CD4-positive, alpha-beta T cell treated with Interleukin-6 for 4 hours (primary cell): ENCODE measurements around the gene F9.
"Not testable (repeated sequence)": the region's sequence is repeated elsewhere in the genome, so short reads cannot be mapped to it uniquely, and the experiment has no call there.

Experiments used
- DNase-seq: peaks from one replicate; pipeline ENCODE4 v3.0.0-alpha.2; 2020; ENCODE audit warnings: mixed read lengths

F9 gene

GRCh38 chrX:139530550-139530949 is at the start of gene F9:
F9 (plus strand) TSS chrX:139530739; CDS start chrX:139530765, 26 bp downstream.
- no peak for DNase-seq

- no peak for DNase-seq
Measured at GRCh38 chrX:139483699-139484098, 46.8 kb upstream of the F9 start.

GRCh38 chrX:139484591-139484990 is 45.9 kb upstream of the F9 start:
- DNase-seq, result no peak

DNA sequence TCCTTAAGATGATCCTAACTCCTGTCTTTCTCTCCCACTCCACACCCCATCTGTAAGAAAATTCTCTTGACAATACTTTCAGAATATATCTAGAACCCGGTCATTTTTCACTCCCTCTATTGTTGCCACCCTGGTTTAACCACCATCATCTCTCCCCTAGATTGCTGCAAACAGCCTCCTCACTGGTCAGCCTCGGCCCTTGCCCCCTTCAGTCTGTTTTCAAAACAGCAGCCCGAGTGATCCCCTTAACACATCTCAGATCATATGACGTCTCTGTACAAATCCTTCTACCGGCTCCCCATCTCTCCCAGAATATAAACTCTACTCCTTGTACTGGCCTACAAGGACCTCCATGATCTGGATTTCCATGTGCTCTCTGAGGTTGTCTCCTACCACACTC is 35.2 kb upstream of the F9 start:
- no peak for DNase-seq

GRCh38 chrX:139506333-139506732 is 24.2 kb upstream of the F9 start:
- no peak for DNase-seq

GRCh38 chrX:139508099-139508498 is 22.4 kb upstream of the F9 start:
- no peak for DNase-seq

DNA sequence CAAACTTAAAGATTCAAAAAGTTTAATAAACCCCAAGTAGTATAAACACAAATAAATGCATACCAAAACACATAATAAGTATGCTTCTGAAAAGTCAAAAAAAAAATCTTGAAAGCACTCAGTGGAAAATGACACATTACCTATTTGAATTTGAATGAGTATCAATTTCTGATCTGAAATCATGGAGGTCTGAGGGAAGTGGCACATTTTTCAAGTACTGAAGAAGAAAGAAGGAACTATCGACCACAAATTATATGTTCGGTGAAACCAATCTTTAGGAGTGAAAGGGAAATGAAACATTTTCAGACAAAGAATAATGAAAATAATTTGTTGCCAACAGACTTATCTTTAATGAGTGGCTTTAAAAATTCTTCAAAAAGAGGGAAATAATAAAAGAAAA is 12.1 kb upstream of the F9 start:
- DNase-seq, result no peak

DNA sequence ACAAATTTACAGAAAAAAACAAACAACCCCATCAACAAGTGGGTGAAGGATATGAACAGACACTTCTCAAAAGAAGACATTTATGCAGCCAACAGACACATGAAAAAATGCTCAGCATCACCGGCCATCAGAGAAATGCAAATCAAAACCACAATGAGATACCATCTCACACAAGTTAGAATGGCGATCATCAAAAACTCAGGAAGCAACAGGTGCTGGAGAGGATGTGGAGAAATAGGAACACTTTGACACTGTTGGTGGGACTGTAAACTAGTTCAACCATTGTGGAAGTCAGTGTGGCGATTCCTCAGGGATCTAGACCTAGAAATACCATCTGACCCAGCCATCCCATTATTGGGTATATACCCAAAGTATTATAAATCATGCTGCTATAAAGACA is 1.7 kb upstream of the F9 start:
- DNase-seq, result not testable (repeated sequence)

GRCh38 chrX:139532834-139533233 is 2.3 kb downstream of the F9 start:
- no peak for DNase-seq

- no peak for DNase-seq
Measured at GRCh38 chrX:139533444-139533843, 2.9 kb downstream of the F9 start.

- no peak for DNase-seq
Measured at GRCh38 chrX:139538907-139539790, 8.6 kb downstream of the F9 start.

DNA sequence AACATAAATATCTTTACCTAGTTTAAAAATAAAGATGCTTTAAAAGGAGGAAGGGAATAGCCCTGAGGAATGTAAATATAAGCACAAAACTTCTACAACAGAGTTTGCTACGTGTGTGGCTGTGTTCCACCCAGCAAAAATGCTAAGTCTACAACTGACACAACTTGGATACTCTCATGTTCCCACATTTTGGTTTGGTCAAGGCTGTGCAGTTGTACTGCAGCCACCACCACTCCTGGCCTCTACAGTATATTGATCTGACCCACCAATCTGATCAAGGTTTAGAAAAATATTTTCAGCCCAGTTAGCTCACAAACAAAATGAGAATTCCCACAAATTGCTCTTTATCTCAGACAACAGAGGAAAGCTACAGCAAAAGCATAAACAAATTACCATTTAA is 12.1 kb downstream of the F9 start:
- DNase-seq, result no peak

DNA sequence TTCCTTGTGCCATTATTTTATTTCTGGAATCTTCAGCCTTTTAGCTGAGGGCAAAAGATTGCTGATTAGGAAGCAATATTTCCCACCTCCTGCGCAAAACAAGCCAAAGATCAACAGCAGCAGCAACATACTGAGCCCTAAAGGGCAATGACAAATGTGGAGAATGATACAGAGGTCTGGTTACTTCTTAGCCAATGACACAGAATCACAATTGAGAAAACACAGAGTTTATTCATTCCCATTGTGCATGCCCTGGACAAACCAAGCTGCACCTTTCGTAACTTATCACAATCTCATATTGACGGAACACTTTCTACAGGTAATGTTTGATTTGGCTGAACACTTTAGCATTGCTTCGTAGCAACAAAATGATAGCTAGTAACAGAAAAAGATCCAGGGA is 13.4 kb downstream of the F9 start:
- no peak for DNase-seq

- no peak for DNase-seq
Measured at GRCh38 chrX:139544591-139544990, 14.1 kb downstream of the F9 start.

GRCh38 chrX:139554376-139554775 is 23.8 kb downstream of the F9 start:
- DNase-seq, result no peak

DNA sequence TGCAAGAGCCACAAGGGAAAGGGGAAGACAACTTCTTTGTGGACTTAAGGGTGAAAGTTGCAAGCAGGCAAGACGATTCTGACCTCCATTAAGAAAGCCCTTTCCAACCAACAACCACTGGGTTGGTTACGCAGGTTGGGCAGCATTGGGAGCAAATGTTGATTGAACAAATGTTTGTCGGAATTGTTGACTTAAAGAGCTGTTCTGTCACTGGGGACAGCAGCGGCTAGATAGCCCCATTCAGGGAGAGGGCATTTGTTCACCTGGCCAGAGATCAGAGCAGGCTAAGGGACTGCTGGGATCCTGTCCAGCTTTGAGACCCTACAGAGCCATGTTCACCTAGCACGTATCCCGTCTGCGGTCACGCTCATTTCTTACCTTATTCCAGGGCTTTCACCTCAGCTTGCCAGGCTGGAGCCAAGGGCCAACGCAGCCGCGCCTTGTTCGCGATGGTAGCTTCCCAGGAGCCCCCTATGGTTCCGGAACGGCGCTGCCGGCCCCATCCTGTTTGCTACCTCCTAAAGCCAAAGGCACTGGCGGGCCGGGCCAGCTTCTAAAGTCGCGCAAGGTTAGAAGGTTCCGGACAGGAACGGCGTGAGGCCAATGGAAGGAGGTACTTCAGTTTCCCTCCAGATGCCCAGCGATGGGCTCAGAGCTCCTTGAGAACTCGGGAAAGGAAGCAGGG is 24.6 kb downstream of the F9 start:
- no peak for DNase-seq

GRCh38 chrX:139559383-139560042 is 29.0 kb downstream of the F9 start:
- no peak for DNase-seq

- no peak for DNase-seq
Measured at GRCh38 chrX:139560221-139560620, 29.7 kb downstream of the F9 start.

DNA sequence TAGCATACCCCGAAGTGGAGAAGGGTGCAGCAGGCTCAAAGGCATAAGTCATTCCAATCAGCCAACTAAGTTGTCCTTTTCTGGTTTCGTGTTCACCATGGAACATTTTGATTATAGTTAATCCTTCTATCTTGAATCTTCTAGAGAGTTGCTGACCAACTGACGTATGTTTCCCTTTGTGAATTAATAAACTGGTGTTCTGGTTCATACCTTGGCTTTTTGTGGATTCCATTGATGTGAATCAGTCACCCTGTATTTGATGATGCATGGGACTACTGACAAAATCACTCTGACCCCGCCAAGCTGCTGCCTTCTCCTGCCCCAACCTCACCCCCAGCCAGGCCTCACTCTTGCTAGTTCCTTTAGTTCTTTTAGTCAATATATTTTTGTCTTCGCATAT is 32.7 kb downstream of the F9 start:
- DNase-seq, result no peak

DNA sequence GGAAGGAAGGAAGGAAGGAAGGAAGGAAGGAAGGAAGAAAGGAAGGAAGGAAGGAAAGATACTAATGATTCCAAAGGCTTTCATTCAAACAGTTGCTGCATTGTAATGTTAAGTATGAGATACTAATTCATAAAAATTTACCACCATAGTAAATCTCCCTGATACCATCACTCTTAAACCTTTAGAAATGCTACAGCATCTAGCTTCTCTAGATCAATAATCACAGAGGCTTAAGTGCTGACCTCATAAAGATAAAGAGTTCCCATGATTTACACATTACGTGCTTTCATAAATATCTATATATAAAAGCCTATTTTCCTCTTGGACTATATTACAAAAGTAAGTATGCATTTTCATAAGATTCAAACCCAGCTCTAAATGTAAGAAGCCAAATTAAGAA is 36.4 kb downstream of the F9 start:
- no peak for DNase-seq

DNA sequence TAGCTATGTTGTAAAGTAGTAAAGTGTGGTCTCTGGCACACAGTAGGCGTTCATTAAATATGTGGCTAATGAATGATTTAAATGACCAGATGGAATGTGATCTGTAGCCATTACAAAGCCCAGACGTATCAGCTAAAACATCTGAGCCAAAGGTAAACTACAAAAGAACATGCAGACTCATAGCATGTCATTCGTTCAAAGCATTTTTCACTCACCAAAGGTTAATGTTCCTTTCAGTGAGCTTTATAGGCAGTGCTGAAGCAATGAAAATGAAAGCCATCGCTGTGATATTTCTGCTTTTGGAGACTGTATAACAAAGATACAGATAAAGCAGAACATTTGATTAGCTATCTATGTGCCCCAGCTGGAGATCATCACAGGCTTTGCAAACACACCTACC is 50.5 kb downstream of the F9 start:
- DNase-seq, result no peak

GRCh38 chrX:139585613-139586012 is 55.1 kb downstream of the F9 start:
- DNase-seq, result no peak

DNA sequence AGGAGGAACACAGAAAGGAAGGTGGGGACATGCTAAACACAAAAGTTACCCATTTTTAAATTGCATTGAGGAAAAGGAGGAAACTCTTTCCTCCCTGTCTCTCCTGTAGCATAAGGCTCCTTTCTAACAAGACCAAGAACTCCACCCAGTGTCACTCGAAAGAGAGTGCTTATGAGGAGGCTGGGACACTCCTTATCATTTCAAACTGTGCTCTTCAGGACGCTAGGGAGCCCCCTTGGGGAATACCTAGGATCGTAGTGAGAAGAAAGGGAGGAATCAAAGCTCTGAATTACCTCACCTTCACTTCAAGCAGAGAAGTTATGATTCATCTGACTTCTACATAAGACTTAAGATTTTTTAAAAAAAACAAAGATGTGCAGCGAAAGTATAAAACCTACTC is 65.5 kb downstream of the F9 start:
- no peak for DNase-seq

DNA sequence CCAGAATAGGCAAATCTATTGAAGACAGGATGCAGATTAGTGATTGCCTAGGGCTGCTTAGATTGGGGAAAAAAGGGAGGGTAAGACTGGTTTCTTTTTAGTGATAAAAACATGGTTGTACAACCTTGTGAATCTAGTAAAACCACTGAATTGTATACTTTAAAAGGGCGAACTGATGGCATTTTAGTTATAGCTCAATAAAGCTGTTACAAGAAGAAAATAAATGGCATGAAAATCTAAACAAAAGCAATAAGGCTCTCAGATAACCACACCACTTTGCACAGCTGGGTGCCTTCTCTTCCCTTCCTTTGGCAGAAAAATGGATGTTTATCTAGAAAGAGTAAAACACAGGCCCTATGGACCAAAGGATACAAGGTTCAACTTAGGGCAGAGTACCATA is 69.6 kb downstream of the F9 start:
- DNase-seq, result no peak
